ENCODE measurements around the gene CTSD. TPM values are rescaled to one million over a fixed set of nuclear protein-coding genes. Genes with fewer than 3 reads are reported as not detected.

CTSD gene
- total RNA-seq, 1 donor: 63.9 TPM

- TF ChIP-seq, protein P1, sequence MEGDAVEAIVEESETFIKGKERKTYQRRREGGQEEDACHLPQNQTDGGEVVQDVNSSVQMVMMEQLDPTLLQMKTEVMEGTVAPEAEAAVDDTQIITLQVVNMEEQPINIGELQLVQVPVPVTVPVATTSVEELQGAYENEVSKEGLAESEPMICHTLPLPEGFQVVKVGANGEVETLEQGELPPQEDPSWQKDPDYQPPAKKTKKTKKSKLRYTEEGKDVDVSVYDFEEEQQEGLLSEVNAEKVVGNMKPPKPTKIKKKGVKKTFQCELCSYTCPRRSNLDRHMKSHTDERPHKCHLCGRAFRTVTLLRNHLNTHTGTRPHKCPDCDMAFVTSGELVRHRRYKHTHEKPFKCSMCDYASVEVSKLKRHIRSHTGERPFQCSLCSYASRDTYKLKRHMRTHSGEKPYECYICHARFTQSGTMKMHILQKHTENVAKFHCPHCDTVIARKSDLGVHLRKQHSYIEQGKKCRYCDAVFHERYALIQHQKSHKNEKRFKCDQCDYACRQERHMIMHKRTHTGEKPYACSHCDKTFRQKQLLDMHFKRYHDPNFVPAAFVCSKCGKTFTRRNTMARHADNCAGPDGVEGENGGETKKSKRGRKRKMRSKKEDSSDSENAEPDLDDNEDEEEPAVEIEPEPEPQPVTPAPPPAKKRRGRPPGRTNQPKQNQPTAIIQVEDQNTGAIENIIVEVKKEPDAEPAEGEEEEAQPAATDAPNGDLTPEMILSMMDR (IDR thresholded peaks at IDR 0.05; ENCODE audit: insufficient read depth, low read depth, low read length): no peak
Observed at GRCh38 chr11:1753229-1753928, 10.3 kb downstream of the CTSD start.

DNA sequence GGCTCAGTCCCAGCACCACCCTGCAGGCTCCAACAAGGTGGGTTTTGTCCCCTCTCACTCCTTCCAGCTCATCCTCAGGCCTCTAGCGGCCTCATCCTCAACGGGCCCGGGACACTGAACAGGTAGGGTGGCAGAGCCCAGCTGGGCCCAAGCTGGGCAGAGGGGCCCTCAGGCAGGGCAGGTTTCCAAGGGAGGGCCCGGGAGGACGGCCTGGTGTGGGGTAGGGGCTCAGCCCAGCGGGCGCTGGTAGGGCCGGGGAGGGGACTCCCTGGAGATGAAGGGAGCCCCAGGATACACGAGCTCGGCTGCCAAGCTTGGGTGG lies 10.9 kb downstream of the CTSD start:
- no peak overlapping the region for H3K4me3 ChIP-seq (ENCODE audit: low read depth, low read length)
- DNase-seq (ENCODE audit: low read depth): no peak
- TF ChIP-seq, protein P1 (IDR thresholded peaks at IDR 0.05; ENCODE audit: insufficient read depth, low read depth, low read length): no peak

More at GRCh38 chr11:1753229-1753928, 10.3 kb downstream of the CTSD start:
- H3K4me3 ChIP-seq (ENCODE audit: low read depth, low read length): no peak overlapping the region
- DNase-seq (ENCODE audit: low read depth): no peak

GRCh38 chr11:1751999-1752906 lies 11.5 kb downstream of the CTSD start:
- H3K4me3 ChIP-seq (ENCODE audit: low read depth, low read length): no peak overlapping the region
- no peak for DNase-seq (ENCODE audit: low read depth)
- TF ChIP-seq, protein P1 (IDR thresholded peaks at IDR 0.05; ENCODE audit: insufficient read depth, low read depth, low read length): no peak

DNA sequence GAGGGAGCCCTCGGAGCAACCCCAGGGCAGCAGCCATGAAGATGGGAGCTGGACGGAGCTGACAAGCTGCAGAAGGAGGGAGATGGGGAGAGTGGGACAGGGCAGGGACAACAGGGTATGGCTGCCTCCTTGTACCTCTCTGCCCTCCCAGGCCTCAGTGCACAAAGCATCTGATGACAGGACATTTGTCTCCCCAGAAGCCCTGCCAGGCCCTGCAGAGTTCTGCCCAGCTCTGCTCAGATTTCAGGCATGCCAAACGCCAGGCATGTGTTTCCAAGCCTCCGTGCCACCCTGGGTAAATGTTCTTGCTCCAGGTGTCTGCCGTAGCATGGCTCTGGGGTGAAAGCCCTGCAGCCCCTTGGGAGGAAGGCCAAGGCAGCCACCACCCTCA lies 12.2 kb downstream of the CTSD start:
- DNase-seq (ENCODE audit: low read depth): no peak
- no peak overlapping the region for H3K4me3 ChIP-seq (ENCODE audit: low read depth, low read length)
- TF ChIP-seq, protein P1 (IDR thresholded peaks at IDR 0.05; ENCODE audit: insufficient read depth, low read depth, low read length): no peak

DNA sequence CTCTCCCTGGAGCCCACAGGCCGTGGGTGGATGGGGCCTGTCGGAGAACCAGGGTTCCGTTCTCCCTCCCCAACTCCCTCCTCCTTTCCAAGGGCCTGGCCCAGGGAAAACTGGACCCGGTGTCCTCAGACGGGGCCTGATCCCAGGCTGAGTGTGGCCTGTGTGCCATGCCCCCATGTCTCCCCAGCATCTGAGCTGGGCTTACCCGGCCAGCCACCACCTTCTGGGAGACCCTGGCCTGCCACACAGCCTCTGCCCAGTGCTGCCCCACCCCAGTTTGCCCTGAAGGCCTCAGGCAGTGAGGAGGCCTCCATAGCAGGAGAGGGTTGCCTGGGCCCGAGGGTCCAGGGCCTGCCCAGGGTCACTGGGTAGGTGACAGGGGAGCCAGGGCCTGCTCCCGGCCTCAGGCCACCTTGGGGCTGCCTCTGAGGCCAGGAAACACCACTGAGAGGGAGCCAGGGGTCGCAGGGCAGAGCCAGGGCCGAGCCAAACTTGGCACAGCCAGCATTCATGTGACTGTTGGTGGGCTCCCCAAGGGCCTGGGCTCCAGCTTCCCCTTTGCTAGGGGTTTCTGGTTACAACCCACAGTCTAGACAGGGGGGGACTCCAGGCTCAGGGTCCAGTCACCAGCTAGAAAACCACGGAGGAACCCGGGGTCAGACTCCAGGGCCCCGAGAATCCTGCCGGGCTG lies 12.7 kb downstream of the CTSD start:
- TF ChIP-seq, protein P1 (IDR thresholded peaks at IDR 0.05; ENCODE audit: insufficient read depth, low read depth, low read length): no peak
- DNase-seq (ENCODE audit: low read depth): no peak
- H3K4me3 ChIP-seq (ENCODE audit: low read depth, low read length): no peak overlapping the region

DNA sequence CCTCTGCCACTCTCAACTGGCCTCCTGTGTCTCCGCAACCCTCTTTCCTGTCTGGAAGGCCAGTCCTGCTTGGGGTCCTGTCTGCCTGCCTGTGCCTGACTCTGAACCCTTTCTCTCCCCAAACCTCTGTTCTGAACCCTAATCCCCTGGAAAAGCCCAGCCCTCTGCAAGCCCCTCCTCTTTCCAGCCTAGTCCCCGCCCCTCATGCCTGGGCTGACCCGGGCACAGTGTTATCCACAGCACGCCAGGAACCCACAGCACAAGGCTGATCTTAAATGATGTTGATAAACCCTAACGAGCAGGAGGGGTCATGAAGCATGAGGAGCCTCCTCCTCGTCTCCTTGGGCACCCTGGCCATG lies 13.3 kb downstream of the CTSD start, which contains the start of gene IFITM10:
Gene IFITM10, minus strand, starts transcription at position 115 of the 359 bp plus-strand sequence. CDS start 153 bp downstream, outside the sequence.
- TF ChIP-seq, protein P1 (IDR thresholded peaks at IDR 0.05; ENCODE audit: insufficient read depth, low read depth, low read length): no peak
- no peak for DNase-seq (ENCODE audit: low read depth)
- H3K4me3 ChIP-seq (ENCODE audit: low read depth, low read length): no peak within 1 kb of the TSS

All from fibroblast of villous mesenchyme (primary cell).